AG20443 (cell line): Measurements from ENCODE around the gene HARBI1.
A peak's percentile ranks its signal among the peaks of the same experiment; 100 is the strongest.

Experiments
- DNase-seq: peaks from one replicate; pipeline ENCODE4 v3.0.0; 2012; ENCODE audit warnings: low spot score, mixed read lengths

HARBI1 gene

DNA sequence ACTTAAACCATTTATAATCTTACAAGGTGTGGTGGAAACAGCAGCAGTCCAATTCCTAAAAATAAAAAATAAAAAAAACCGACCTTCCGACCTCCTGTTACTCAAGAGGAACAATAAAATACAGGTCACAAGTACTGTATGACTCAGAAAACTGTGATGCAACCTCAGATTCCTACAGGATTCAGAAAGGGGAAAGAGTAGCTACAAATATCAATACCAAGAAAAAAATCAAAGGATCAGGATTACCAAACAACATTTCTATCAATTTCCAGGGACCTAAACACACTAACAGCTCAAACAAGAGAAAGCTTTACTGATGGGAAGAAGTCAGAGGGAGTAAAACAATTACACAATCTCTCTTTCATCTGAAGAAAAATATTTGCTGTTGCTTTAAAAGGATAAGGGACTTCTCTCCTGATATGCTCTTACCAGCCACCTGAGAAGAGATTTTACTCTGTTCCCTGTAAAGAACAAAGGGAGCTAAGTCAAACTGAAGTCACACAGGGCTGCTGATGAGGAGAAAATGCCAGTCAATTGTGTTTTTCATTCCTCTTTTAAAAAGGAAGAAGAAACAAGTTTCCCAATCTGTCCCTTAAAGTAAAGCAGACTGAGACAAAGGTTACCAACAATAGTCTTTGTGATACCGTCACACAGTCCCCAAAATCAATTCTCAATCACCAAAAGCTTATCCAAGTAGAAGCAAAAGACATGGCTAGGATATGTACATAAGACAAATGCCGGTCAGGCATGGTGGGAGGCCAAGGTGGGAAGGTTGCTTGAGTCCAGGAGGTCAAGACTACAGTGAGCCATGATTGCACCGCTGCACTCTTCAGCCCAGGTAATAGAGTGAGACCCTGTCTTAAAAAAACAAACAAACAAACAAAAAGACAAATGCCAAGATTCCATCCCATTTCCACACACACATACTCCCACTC lies 62.5 kb downstream of the HARBI1 start:
- DNase-seq, result peak; percentile 64

DNA sequence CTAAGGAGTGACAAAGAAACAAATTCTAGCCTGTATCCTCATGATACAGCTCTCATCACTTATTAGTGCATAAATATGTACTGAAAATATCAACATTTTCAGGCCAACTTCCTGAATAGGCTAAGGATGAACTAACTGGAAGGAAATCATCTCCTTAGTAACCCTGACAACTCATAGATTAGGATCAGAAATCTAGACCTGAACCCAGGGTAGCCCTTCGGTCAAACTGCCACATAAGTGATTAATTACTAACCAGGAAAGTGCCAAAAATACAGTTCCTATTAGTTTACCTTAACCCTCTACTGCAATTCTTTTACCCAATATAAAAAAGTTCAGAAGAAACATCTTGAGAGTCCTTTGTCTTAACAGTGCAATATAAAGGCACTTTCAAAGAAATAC lies 63.2 kb downstream of the HARBI1 start:
- no peak for DNase-seq
